ENCODE measurements around the gene NAXD. TPM values are rescaled to one million over a fixed set of nuclear protein-coding genes. Genes with fewer than 3 reads are reported as not detected.

NAXD gene
- total and polyA plus RNA-seq, 2 experiments from 2014 or later = 16.9 to 18.5 TPM

Other genes starting within 250 kb of the NAXD start
- gene RAB20, start 53.8 kb upstream of the NAXD start, total RNA-seq (2014; rRNA removed; shearing (Covaris generic)) = 26.6 and 32.1 TPM in 2 replicates
- 11.8 and 12.3 TPM in 2 replicates for gene RAB20, start 53.8 kb upstream of the NAXD start, polyA plus RNA-seq (2016; fragmentation: Nextera tagmentation; extraction: Ambion mirVana)
- gene CARS2, start 90.6 kb downstream of the NAXD start, total RNA-seq (2014; rRNA removed; shearing (Covaris generic)) = 39.0 and 46.8 TPM in 2 replicates
- gene CARS2, start 90.6 kb downstream of the NAXD start, polyA plus RNA-seq (2016; fragmentation: Nextera tagmentation; extraction: Ambion mirVana) = 53.5 and 58.6 TPM in 2 replicates
- gene ING1, start 98.2 kb downstream of the NAXD start, total RNA-seq (2014; rRNA removed; shearing (Covaris generic)) = 34.4 and 35.8 TPM in 2 replicates
- gene ING1, start 98.2 kb downstream of the NAXD start, polyA plus RNA-seq (2016; fragmentation: Nextera tagmentation; extraction: Ambion mirVana) = 26.9 and 27.4 TPM in 2 replicates

Measured in GM23338 (cell line).